NK-92 (cell line): ENCODE measurements around the gene MOB1A.

Experiments
- DNase-seq: peaks from one replicate; lab custom pipeline; 2025; ENCODE audit not compliant: unreplicated experiment; lab: John Stamatoyannopoulos, UW

Gene MOB1A

GRCh38 chr2:74107071-74107470 is 71.6 kb downstream of the MOB1A start:
- DNase-seq, result no peak

DNA sequence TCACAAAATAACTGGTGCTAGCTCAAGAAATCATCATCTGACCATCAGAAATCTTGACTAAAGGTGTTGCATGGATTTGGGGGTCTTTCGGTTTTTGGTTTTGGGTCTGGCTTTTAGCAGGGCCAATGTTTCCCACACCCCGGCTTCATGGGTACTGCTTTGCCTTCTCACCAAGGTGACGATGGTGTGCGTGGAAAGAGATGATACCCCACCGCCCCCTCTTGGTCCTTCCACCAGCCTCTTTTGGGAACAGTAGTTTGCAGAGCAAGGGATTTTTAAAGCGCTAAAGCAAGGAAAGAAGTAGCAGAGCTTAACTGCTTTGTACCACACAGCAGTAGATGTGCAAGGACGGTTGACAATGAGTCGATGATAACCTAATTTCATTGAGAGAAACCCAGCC is 73.3 kb downstream of the MOB1A start:
- no peak for DNase-seq

DNA sequence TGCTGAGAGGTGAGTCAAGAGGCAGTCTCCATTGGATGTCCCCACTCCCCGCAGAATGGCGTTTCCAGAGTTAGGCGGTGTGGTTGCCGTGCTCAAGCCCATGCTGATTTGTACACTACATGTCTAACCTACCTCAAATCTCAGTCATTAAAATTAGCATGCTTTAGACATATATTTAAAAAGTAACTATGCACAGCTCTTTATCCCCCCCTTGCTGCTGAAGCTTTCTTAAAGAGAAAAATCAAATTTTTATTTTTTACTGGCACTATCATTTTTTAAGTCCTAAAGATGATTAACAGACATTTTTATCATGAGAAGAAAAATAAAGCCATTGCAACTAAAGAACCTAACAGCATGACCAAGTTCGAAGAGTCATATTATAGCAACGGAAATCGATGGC is 73.8 kb downstream of the MOB1A start:
- no peak for DNase-seq

DNA sequence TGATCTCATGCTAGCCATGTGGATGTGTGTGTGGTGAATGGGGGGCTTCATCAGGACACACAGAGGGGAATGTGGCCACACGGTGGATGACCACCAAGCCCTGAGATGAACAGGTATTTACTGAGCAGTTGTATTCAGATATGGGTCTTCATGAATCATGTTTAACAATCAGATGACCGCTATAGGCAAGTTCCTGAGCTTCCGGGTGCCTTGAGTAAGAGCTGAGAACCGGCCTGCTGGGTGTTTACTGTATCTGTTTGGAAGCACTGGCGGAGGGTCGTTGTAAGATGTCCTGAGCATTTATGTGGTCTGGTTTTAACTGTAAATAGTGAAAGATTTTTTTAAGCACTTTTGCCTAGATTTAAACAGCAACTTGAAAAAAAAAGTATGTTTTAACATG is 74.9 kb downstream of the MOB1A start:
- no peak for DNase-seq
